ENCODE data around the gene RCOR1.

The RCOR1 gene

DNA sequence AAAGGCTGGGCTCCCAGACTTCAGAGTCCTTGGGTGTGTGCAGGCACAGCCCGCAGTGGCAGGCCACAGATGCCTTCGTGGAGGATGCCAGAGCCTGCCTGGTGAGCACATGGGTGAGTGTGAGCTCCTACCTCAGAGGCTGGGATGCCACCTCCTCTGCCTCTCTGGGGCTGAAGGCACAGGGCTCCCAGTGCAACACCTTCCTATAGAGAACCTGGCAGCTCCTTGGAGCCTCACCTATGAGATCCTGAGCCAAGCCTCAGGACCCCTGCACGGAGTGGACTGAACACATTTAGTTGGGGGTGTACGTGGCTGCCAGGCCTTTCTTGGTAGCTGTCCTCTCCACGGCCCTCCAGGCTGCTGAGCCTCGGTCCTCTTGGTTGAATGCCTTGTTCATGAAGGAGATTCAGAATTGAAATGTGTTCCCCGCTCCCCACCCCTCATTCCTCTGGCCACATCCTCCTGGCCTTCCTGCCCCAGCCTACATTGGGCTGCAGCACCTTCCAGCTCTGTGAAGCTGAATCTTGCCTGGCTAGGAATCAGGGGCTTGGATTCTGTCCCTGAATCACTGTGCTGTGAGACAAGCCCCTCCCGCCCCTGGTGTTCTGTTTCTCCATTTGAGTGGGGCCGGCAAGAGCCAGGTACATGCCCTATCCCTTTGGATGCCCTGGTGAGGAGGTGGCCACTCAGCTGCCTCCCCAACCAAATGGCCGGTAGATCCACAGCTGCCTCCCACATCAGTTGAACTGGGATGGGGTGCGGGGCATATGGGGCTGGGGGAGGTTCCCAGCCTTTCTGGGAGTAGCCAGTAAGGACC, 146.1 kb downstream of the RCOR1 start:
- no peak overlapping the region for H3K27ac ChIP-seq (ENCODE audit: low read depth, low read length)

GRCh38 chr14:102739190-102739469, 146.7 kb downstream of the RCOR1 start:
- no peak overlapping the region for H3K4me3 ChIP-seq (ENCODE audit: insufficient read depth, low read length, poor library complexity, severe bottlenecking)
- H3K9me3 ChIP-seq (ENCODE audit: insufficient read depth, low read length), result no peaks in the 10 kb centered on the region
- no peaks in the 10 kb centered on the region for H4K20me1 ChIP-seq (ENCODE audit: low read depth, low read length)
- H3K36me3 ChIP-seq (ENCODE audit: low read length), result no peaks in the 10 kb centered on the region
- H2AFZ ChIP-seq (ENCODE audit: low read depth, low read length, severe bottlenecking), result no peak overlapping the region
- H3K79me2 ChIP-seq (ENCODE audit: insufficient read depth, low read length), result no peaks in the 10 kb centered on the region
- no peak overlapping the region for H3K27ac ChIP-seq (ENCODE audit: low read depth, low read length)
- no peaks in the 10 kb centered on the region for H3F3A ChIP-seq (ENCODE audit: insufficient read depth)
- H3K9ac ChIP-seq (ENCODE audit: low read length), result no peak overlapping the region
- no peak overlapping the region for H3K4me2 ChIP-seq (ENCODE audit: low read depth, low read length, poor library complexity, severe bottlenecking)
- H3K27me3 ChIP-seq (ENCODE audit: low read length), result no peaks in the 10 kb centered on the region
- H3K9me2 ChIP-seq (replicated peaks; ENCODE audit: insufficient read depth, low read length), result no peaks in the 10 kb centered on the region
- TF ChIP-seq EZH2phosphoT487 (conservative IDR thresholded peaks at IDR 0.05; ENCODE audit: low read length), result no peak
- TF ChIP-seq, protein P1, sequence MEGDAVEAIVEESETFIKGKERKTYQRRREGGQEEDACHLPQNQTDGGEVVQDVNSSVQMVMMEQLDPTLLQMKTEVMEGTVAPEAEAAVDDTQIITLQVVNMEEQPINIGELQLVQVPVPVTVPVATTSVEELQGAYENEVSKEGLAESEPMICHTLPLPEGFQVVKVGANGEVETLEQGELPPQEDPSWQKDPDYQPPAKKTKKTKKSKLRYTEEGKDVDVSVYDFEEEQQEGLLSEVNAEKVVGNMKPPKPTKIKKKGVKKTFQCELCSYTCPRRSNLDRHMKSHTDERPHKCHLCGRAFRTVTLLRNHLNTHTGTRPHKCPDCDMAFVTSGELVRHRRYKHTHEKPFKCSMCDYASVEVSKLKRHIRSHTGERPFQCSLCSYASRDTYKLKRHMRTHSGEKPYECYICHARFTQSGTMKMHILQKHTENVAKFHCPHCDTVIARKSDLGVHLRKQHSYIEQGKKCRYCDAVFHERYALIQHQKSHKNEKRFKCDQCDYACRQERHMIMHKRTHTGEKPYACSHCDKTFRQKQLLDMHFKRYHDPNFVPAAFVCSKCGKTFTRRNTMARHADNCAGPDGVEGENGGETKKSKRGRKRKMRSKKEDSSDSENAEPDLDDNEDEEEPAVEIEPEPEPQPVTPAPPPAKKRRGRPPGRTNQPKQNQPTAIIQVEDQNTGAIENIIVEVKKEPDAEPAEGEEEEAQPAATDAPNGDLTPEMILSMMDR (IDR thresholded peaks at IDR 0.05; ENCODE audit: insufficient read depth, low read length, poor library complexity, severe bottlenecking), result no peak

More for the DNA sequence above, 146.1 kb downstream of the RCOR1 start:
- no peaks in the 10 kb centered on the region for H4K20me1 ChIP-seq (ENCODE audit: low read depth, low read length)
- no peaks in the 10 kb centered on the region for H3K27me3 ChIP-seq (ENCODE audit: low read length)
- no peak overlapping the region for H3K4me2 ChIP-seq (ENCODE audit: low read depth, low read length, poor library complexity, severe bottlenecking)
- H3K9ac ChIP-seq (ENCODE audit: low read length), result no peak overlapping the region
- H3K9me3 ChIP-seq (ENCODE audit: insufficient read depth, low read length), result no peaks in the 10 kb centered on the region
- no peaks in the 10 kb centered on the region for H3K36me3 ChIP-seq (ENCODE audit: low read length)
- TF ChIP-seq, protein P1 (IDR thresholded peaks at IDR 0.05; ENCODE audit: insufficient read depth, low read length, poor library complexity, severe bottlenecking), result no peak
- no peak for TF ChIP-seq EZH2phosphoT487 (conservative IDR thresholded peaks at IDR 0.05; ENCODE audit: low read length)
- H3F3A ChIP-seq (ENCODE audit: insufficient read depth), result no peaks in the 10 kb centered on the region
- no peak overlapping the region for H2AFZ ChIP-seq (ENCODE audit: low read depth, low read length, severe bottlenecking)
- H3K79me2 ChIP-seq (ENCODE audit: insufficient read depth, low read length), result no peaks in the 10 kb centered on the region
- H3K9me2 ChIP-seq (replicated peaks; ENCODE audit: insufficient read depth, low read length), result no peaks in the 10 kb centered on the region
- H3K4me3 ChIP-seq (ENCODE audit: insufficient read depth, low read length, poor library complexity, severe bottlenecking), result no peak overlapping the region

GRCh38 chr14:102746634-102747438, 154.4 kb downstream of the RCOR1 start:
- no peaks in the 10 kb centered on the region for H3F3A ChIP-seq (ENCODE audit: insufficient read depth)
- no peak overlapping the region for H3K9ac ChIP-seq (ENCODE audit: low read length)
- H2AFZ ChIP-seq (ENCODE audit: low read depth, low read length, severe bottlenecking), result no peak overlapping the region
- no peaks in the 10 kb centered on the region for H3K79me2 ChIP-seq (ENCODE audit: insufficient read depth, low read length)
- H3K9me2 ChIP-seq (replicated peaks; ENCODE audit: insufficient read depth, low read length), result no peaks in the 10 kb centered on the region
- H3K4me3 ChIP-seq (ENCODE audit: insufficient read depth, low read length, poor library complexity, severe bottlenecking), result no peak overlapping the region
- H3K36me3 ChIP-seq (ENCODE audit: low read length), result no peaks in the 10 kb centered on the region
- no peak for TF ChIP-seq EZH2phosphoT487 (conservative IDR thresholded peaks at IDR 0.05; ENCODE audit: low read length)
- TF ChIP-seq, protein P1 (IDR thresholded peaks at IDR 0.05; ENCODE audit: insufficient read depth, low read length, poor library complexity, severe bottlenecking), result no peak
- H3K4me2 ChIP-seq (ENCODE audit: low read depth, low read length, poor library complexity, severe bottlenecking), result no peak overlapping the region
- no peak overlapping the region for H3K27ac ChIP-seq (ENCODE audit: low read depth, low read length)
- no peaks in the 10 kb centered on the region for H3K27me3 ChIP-seq (ENCODE audit: low read length)
- no peaks in the 10 kb centered on the region for H4K20me1 ChIP-seq (ENCODE audit: low read depth, low read length)
- no peaks in the 10 kb centered on the region for H3K9me3 ChIP-seq (ENCODE audit: insufficient read depth, low read length)
